Liver (tissue), 3 donors: ENCODE measurements around the gene PPP2R2D.

ENCODE experiments used
- FOXA1 ChIP-seq: IDR thresholded peaks from 2 replicates; pipeline ENCODE4 v1.6.1; 2016; ENCODE audit warnings: antibody characterized with exemption
- FOXA2 ChIP-seq: IDR thresholded peaks from 2 replicates; pipeline ENCODE4 v1.6.1; 2016; ENCODE audit warnings: antibody characterized with exemption
- GABPA ChIP-seq, 2 donors: IDR thresholded peaks in 1 of 2; conservative IDR thresholded peaks in 1 of 2; 2 replicates each; pipeline ENCODE4 v1.6.1; 2016; ENCODE audit warnings: antibody characterized with exemption in 2 of 2, mild to moderate bottlenecking in 1 of 2, moderate library complexity in 1 of 2
- HNF4G ChIP-seq: IDR thresholded peaks from 2 replicates; pipeline ENCODE4 v1.6.1; 2016; ENCODE audit warnings: antibody characterized with exemption
- JUND ChIP-seq, 2 donors: IDR thresholded peaks; 2 replicates each; pipeline ENCODE4 v1.6.1; 2016; ENCODE audit warnings: antibody characterized with exemption in 2 of 2
- RAD21 ChIP-seq, 2 donors: IDR thresholded peaks; 2 replicates each; pipeline ENCODE4 v1.6.1; 2016; ENCODE audit warnings: antibody characterized with exemption in 2 of 2, mild to moderate bottlenecking in 2 of 2
- RXRA ChIP-seq, 2 donors: IDR thresholded peaks; 2 replicates each; pipeline ENCODE4 v1.6.1; 2017 to 2018; ENCODE audit warnings: antibody characterized with exemption in 2 of 2, mild to moderate bottlenecking in 1 of 2
- SP1 ChIP-seq: IDR thresholded peaks from 2 replicates; pipeline ENCODE4 v1.6.1; 2018; ENCODE audit warnings: antibody characterized with exemption, mild to moderate bottlenecking
- TAF1 ChIP-seq: conservative IDR thresholded peaks from 2 replicates; pipeline ENCODE4 v1.6.1; 2016; ENCODE audit warnings: antibody characterized with exemption, mild to moderate bottlenecking
- YY1 ChIP-seq: IDR thresholded peaks from 2 replicates; pipeline ENCODE4 v1.6.1; 2016; ENCODE audit warnings: antibody characterized with exemption, mild to moderate bottlenecking
- TF ChIP-seq, protein P1 (sequence below): fragments of 150-350 bp; IDR thresholded peaks from 2 replicates; pipeline ENCODE4 v1.5.1; 2017; ENCODE audit warnings: improper control_type of control experiment, low read depth, low read length; ENCODE audit not compliant: missing input control
- TF ChIP-seq, protein P2 (sequence below): IDR thresholded peaks from 2 replicates; pipeline ENCODE4 v1.6.1; 2016; ENCODE audit warnings: antibody characterized with exemption
- TF ChIP-seq, protein P3 (sequence below): IDR thresholded peaks from 2 replicates; pipeline ENCODE4 v1.6.1; 2016; ENCODE audit warnings: antibody characterized with exemption
- TF ChIP-seq, protein P4 (sequence below): IDR thresholded peaks from 2 replicates; pipeline ENCODE4 v1.6.1; 2016; ENCODE audit warnings: antibody characterized with exemption, mild to moderate bottlenecking
- donor health status: healthy.
- donor health status: healthy.

DNA sequence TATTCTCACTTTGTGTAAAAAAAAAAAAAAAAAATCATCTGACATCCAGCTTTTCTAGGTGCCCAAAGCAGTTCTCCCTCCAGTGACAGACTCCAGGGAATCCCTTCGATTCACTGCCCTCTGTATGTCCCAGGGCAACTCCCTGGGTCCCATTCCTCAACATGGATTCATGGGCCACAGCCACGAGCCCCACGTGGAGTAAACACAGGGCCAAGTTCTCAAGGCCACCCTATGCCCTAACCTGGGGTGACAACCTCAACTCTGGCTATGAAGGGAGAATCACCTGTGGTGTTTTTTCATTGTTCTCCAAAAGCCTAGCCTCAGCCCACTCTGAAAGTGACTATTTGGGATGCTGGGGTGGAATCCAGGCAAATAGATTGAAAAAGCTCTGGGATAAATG, 77.6 kb downstream of the PPP2R2D start:
- TF ChIP-seq, protein P1, sequence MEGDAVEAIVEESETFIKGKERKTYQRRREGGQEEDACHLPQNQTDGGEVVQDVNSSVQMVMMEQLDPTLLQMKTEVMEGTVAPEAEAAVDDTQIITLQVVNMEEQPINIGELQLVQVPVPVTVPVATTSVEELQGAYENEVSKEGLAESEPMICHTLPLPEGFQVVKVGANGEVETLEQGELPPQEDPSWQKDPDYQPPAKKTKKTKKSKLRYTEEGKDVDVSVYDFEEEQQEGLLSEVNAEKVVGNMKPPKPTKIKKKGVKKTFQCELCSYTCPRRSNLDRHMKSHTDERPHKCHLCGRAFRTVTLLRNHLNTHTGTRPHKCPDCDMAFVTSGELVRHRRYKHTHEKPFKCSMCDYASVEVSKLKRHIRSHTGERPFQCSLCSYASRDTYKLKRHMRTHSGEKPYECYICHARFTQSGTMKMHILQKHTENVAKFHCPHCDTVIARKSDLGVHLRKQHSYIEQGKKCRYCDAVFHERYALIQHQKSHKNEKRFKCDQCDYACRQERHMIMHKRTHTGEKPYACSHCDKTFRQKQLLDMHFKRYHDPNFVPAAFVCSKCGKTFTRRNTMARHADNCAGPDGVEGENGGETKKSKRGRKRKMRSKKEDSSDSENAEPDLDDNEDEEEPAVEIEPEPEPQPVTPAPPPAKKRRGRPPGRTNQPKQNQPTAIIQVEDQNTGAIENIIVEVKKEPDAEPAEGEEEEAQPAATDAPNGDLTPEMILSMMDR: no peak
- TF ChIP-seq, protein P2, sequence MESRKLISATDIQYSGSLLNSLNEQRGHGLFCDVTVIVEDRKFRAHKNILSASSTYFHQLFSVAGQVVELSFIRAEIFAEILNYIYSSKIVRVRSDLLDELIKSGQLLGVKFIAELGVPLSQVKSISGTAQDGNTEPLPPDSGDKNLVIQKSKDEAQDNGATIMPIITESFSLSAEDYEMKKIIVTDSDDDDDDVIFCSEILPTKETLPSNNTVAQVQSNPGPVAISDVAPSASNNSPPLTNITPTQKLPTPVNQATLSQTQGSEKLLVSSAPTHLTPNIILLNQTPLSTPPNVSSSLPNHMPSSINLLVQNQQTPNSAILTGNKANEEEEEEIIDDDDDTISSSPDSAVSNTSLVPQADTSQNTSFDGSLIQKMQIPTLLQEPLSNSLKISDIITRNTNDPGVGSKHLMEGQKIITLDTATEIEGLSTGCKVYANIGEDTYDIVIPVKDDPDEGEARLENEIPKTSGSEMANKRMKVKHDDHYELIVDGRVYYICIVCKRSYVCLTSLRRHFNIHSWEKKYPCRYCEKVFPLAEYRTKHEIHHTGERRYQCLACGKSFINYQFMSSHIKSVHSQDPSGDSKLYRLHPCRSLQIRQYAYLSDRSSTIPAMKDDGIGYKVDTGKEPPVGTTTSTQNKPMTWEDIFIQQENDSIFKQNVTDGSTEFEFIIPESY: no peak
- TF ChIP-seq, protein P3, sequence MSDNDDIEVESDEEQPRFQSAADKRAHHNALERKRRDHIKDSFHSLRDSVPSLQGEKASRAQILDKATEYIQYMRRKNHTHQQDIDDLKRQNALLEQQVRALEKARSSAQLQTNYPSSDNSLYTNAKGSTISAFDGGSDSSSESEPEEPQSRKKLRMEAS: no peak
- TF ChIP-seq JUND (IDR thresholded peaks at IDR 0.05) (no peak), FOXA1 (no peak), GABPA (IDR thresholded peaks at IDR 0.05 in 1 of 2, conservative IDR thresholded peaks at IDR 0.05 in 1 of 2) (no peak), SP1 (no peak), YY1 (no peak), TAF1 (no peak), HNF4G (no peak), RAD21 (IDR thresholded peaks at IDR 0.05) (no peak), RXRA (IDR thresholded peaks at IDR 0.05) (no peak), FOXA2 (no peak)
- TF ChIP-seq, protein P4, sequence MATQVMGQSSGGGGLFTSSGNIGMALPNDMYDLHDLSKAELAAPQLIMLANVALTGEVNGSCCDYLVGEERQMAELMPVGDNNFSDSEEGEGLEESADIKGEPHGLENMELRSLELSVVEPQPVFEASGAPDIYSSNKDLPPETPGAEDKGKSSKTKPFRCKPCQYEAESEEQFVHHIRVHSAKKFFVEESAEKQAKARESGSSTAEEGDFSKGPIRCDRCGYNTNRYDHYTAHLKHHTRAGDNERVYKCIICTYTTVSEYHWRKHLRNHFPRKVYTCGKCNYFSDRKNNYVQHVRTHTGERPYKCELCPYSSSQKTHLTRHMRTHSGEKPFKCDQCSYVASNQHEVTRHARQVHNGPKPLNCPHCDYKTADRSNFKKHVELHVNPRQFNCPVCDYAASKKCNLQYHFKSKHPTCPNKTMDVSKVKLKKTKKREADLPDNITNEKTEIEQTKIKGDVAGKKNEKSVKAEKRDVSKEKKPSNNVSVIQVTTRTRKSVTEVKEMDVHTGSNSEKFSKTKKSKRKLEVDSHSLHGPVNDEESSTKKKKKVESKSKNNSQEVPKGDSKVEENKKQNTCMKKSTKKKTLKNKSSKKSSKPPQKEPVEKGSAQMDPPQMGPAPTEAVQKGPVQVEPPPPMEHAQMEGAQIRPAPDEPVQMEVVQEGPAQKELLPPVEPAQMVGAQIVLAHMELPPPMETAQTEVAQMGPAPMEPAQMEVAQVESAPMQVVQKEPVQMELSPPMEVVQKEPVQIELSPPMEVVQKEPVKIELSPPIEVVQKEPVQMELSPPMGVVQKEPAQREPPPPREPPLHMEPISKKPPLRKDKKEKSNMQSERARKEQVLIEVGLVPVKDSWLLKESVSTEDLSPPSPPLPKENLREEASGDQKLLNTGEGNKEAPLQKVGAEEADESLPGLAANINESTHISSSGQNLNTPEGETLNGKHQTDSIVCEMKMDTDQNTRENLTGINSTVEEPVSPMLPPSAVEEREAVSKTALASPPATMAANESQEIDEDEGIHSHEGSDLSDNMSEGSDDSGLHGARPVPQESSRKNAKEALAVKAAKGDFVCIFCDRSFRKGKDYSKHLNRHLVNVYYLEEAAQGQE: no peak
